Calu3 (cell line): ENCODE measurements around the gene VRK1. TPM values are rescaled to one million over a fixed set of nuclear protein-coding genes. Genes with fewer than 3 reads are reported as not detected.

ENCODE experiments used
- BruUV-seq: library from RNA; stranded (reverse); fragments of 400-500 nt; replicated peaks from 2 replicates; lab custom pipeline; 2021; lab: Mats Ljungman, UMichigan
- CTCF ChIA-PET: fragments of 300-600 bp; sonication (Branson Sonifier 250); formaldehyde crosslinking; loops from one replicate; lab custom pipeline; 2022; ENCODE audit warnings: antibody characterized with exemption; lab: Charles Lee
- DNase-seq: peaks from one replicate; pipeline ENCODE4 v3.0.0; 2022
- H3K27ac Mint-ChIP-seq: one replicate; pipeline ENCODE4 v1.8.0; 2022; ENCODE audit warnings: mixed read lengths; ENCODE audit not compliant: unreplicated experiment
- H3K27me3 Mint-ChIP-seq: one replicate; pipeline ENCODE4 v1.8.0; 2022; ENCODE audit warnings: mixed read lengths; ENCODE audit not compliant: unreplicated experiment
- H3K36me3 Mint-ChIP-seq: one replicate; pipeline ENCODE4 v1.8.0; 2022; ENCODE audit warnings: mild to moderate bottlenecking, moderate library complexity, mixed read lengths; ENCODE audit not compliant: insufficient read depth, unreplicated experiment
- H3K4me1 Mint-ChIP-seq: one replicate; pipeline ENCODE4 v1.8.0; 2022; ENCODE audit warnings: mild to moderate bottlenecking, low read depth, mixed read lengths; ENCODE audit not compliant: unreplicated experiment
- H3K4me3 Mint-ChIP-seq: one replicate; pipeline ENCODE4 v1.8.0; 2022; ENCODE audit warnings: mild to moderate bottlenecking, low read depth, moderate library complexity, mixed read lengths; ENCODE audit not compliant: unreplicated experiment
- H3K9me3 Mint-ChIP-seq: one replicate; pipeline ENCODE4 v1.8.0; 2022; ENCODE audit warnings: low read depth, mixed read lengths; ENCODE audit not compliant: unreplicated experiment
- intact Hi-C: fragments of 100-400 bp; cut with micrococcal nuclease; formaldehyde crosslinking; loops from one replicate; pipeline ENCODE4 v1.10.0; 2022; ENCODE audit not compliant: unreplicated experiment
- total RNA-seq: library from RNA; stranded (reverse); gene quantifications from 2 replicates; pipeline ENCODE4 v1.2.3, GENCODE V29; 2022
- TF ChIP-seq, protein P1 (sequence below): fragments of 200-600 bp; IDR thresholded peaks from one replicate; pipeline ENCODE4 v1.8.0; 2022; ENCODE audit warnings: antibody characterized with exemption; ENCODE audit not compliant: unreplicated experiment

The VRK1 gene
- total RNA-seq, 1 experiment from 2014 or later: 51.3 TPM

DNA sequence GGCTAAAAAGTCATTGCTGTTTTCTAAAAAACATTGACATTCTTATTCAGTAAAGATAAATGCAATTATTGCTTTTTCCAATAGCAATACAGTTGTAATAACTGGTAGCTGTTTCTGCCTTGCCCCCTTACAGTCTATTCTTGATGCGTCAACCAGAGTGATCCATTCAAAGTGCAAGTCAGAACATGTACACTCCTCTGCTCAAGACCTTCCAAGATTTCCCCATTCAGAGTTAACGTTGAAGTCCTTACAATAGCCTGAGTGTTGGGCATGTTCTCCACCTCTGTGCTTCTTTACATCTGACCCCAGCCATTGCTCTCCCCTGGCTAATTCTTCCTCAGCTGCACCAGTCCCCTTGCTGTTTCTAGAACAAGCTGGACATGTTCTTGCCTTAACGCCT is 24.3 kb downstream of the VRK1 start:
- Mint-ChIP-seq H3K36me3 (no peaks in the 10 kb centered on the region), H3K4me1 (peaks cover 13% of the 10 kb centered on the region), H3K27ac (no peak overlapping the region), H3K4me3 (no peak overlapping the region), H3K27me3 (no peaks in the 10 kb centered on the region), H3K9me3 (peaks cover 4% of the 10 kb centered on the region)
- TF ChIP-seq, protein P1, sequence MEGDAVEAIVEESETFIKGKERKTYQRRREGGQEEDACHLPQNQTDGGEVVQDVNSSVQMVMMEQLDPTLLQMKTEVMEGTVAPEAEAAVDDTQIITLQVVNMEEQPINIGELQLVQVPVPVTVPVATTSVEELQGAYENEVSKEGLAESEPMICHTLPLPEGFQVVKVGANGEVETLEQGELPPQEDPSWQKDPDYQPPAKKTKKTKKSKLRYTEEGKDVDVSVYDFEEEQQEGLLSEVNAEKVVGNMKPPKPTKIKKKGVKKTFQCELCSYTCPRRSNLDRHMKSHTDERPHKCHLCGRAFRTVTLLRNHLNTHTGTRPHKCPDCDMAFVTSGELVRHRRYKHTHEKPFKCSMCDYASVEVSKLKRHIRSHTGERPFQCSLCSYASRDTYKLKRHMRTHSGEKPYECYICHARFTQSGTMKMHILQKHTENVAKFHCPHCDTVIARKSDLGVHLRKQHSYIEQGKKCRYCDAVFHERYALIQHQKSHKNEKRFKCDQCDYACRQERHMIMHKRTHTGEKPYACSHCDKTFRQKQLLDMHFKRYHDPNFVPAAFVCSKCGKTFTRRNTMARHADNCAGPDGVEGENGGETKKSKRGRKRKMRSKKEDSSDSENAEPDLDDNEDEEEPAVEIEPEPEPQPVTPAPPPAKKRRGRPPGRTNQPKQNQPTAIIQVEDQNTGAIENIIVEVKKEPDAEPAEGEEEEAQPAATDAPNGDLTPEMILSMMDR: no peak
- DNase-seq: no peak
- no TSS peak for BruUV-seq
- CTCF ChIA-PET: no interaction called here
- intact Hi-C loops: no loop called here

DNA sequence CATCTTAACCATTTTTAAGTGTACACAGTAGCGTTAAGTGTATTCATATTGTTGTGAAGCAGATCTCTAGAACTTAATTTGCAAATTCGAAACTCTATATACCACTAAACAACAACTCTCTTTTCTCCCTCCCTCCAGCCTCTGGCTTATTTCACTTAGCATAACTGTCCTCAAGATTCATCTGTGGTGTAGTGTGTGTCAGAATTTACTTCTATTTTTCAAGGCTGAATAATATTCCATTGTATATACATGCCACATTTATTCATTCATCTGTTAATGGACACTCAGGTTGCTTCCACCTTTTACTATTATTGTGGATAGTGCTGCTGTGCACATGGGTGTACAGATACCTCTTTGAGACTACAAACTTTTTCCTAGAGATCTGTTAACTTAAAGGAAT is 26.5 kb downstream of the VRK1 start:
- H3K4me1 Mint-ChIP-seq: peaks cover 13% of the 10 kb centered on the region
- no peaks in the 10 kb centered on the region for H3K27me3 Mint-ChIP-seq
- DNase-seq: no peak
- no TSS peak for BruUV-seq
- CTCF ChIA-PET: no interaction called here
- no peak overlapping the region for H3K27ac Mint-ChIP-seq
- no peak overlapping the region for H3K4me3 Mint-ChIP-seq
- TF ChIP-seq, protein P1: no peak
- no peaks in the 10 kb centered on the region for H3K36me3 Mint-ChIP-seq
- intact Hi-C loops: no loop called here
- peaks cover 4% of the 10 kb centered on the region for H3K9me3 Mint-ChIP-seq

DNA sequence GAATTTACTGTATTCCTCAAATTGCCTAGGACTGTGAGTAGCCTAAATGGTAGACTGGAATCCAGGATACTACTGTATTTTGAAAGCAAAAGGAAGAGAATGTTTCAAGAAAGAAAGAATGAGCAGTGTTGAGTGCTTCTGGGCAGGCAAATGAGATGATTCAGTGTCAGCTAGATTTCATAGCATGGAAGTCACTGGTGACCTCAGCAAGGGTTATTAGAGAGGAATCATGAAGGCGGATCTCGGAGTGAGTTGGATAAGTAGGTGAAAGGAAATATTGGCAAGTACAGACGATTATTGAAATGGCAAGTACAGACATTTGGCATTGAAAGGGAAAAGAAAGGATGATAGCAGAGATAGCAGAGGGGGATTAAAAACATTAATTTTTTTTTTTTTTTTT is 27.1 kb downstream of the VRK1 start:
- no peak for DNase-seq
- no peaks in the 10 kb centered on the region for H3K36me3 Mint-ChIP-seq
- no peaks in the 10 kb centered on the region for H3K27me3 Mint-ChIP-seq
- H3K4me1 Mint-ChIP-seq: peaks cover 13% of the 10 kb centered on the region
- BruUV-seq: no TSS peak
- CTCF ChIA-PET: no interaction called here
- H3K9me3 Mint-ChIP-seq: peaks cover 4% of the 10 kb centered on the region
- no peak overlapping the region for H3K27ac Mint-ChIP-seq
- TF ChIP-seq, protein P1: no peak
- H3K4me3 Mint-ChIP-seq: no peak overlapping the region
- intact Hi-C loops: no loop called here

DNA sequence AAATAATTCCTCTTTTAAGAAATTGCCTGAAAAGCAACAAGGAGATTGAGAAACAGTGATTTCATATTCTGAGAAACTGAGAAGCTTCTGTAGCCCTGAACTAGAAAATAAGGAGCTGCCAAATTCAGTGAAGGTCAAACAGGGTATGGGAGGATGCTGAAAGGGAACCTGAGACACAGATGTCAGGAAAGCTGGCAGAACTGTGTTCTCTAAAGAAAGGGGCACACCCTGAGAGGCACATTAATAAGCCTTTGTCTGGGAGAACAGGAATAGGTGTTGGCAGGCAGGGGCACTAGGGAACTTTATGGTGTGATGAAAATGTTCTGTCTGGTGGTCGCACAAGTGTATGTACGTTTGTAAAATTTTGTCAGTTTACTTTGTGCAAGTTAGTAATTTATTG is 29.6 kb downstream of the VRK1 start:
- Mint-ChIP-seq H3K27ac (no peak overlapping the region), H3K9me3 (peaks cover 7% of the 10 kb centered on the region), H3K36me3 (no peaks in the 10 kb centered on the region), H3K4me1 (peaks cover 13% of the 10 kb centered on the region), H3K4me3 (no peak overlapping the region), H3K27me3 (no peaks in the 10 kb centered on the region)
- TF ChIP-seq, protein P1: no peak
- intact Hi-C loops: no loop called here
- CTCF ChIA-PET: no interaction called here
- no peak for DNase-seq
- no TSS peak for BruUV-seq
